HG03108 (cell line): Measurements from ENCODE around the gene SP3.
A peak's percentile ranks its signal among the peaks of the same experiment; 100 is the strongest.

Source experiments
- ATAC-seq: cut with Tn5 transposase; IDR thresholded peaks from one replicate; pipeline ENCODE4 v1.9.1; 2021; ENCODE audit warnings: moderate library complexity; ENCODE audit not compliant: unreplicated experiment

SP3 gene

DNA sequence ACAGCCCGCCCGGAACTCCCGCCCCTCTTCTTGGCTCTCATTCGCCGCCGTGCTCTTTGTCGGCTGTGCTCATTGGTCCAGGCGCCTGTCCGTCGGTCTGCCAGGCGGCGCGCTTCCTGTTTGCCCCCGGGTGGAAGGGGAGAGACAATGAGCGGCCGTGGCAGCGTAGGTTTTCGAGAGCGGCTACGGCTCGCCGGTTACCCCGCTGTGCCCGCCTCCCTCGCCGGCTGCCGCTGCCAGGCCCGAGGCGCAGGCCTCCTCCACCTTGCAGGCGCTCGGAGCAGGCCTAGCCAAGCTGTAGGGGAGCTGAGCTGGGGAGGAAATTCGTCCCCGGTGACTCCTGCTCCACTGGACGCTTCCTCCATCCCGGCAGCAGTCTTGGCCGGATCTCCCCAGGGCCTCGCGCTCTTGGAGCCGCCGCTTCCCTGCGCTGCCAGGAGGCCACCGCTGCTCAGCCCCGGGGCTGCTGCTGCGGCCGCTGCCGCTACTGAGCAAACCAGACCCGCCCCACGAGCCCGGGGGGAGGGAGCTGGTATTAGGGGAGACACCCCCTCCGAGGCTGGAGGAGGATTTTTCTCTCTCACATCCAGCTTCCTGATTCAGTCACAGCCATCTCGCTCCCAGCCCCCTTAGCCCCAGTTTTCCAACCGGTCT lies at the start of gene SP3:
Gene SP3, minus strand, starts transcription at position 2 of the 654 bp plus-strand sequence. CDS start 202 bp downstream, outside the sequence.
- ATAC-seq, result peak; percentile 78

DNA sequence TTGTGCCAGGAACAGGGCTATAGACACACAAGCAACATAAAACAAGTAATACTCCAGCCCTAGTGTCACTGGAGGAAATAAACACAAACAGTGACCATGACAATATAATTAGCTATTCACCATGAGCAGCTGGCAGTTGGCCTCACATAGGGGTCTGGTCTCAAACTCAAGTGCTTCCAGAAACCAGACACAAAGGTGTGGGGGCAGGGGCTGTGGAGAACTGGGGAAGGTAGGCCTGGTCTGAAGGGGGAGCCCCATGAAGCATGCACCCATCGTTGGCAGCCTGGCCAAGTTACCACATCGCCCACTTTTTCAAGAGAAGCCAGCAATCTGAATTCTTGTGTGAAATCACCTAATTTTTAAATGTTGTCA lies 49.5 kb upstream of the SP3 start:
- no peak for ATAC-seq

DNA sequence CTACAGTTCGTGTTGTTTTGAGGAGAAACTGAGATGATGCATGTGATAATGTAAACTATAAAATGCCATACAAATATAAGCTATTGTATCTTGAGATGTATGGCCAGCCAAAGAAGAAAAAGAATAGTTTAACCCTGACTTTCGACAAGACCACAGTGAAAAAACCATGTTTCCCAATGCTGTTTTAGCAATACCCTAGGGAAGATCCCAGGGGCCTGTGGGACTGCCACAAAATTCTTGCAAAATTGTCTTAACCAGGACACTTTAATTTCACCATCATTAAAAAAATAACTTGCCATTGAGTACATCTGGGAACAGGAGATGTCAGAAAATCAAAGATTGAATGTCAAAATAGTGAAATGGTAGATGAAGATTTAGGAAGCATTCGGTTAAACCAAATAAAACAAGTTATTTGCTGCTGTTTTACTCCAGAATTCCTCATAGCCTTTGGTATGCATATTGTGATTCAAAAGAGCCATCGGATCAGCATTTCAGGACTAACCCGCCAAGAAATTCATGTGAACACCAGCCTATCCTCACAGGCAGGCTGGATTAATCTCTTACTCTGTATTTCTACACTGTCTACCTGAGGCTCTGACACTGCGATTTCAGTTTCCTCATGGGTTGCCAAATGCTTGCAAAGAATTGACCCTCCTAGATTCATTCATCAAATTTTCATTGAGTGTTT lies 49.0 kb upstream of the SP3 start:
- no peak for ATAC-seq

GRCh38 chr2:174013315-174013751 lies 48.2 kb upstream of the SP3 start:
- no peak for ATAC-seq

DNA sequence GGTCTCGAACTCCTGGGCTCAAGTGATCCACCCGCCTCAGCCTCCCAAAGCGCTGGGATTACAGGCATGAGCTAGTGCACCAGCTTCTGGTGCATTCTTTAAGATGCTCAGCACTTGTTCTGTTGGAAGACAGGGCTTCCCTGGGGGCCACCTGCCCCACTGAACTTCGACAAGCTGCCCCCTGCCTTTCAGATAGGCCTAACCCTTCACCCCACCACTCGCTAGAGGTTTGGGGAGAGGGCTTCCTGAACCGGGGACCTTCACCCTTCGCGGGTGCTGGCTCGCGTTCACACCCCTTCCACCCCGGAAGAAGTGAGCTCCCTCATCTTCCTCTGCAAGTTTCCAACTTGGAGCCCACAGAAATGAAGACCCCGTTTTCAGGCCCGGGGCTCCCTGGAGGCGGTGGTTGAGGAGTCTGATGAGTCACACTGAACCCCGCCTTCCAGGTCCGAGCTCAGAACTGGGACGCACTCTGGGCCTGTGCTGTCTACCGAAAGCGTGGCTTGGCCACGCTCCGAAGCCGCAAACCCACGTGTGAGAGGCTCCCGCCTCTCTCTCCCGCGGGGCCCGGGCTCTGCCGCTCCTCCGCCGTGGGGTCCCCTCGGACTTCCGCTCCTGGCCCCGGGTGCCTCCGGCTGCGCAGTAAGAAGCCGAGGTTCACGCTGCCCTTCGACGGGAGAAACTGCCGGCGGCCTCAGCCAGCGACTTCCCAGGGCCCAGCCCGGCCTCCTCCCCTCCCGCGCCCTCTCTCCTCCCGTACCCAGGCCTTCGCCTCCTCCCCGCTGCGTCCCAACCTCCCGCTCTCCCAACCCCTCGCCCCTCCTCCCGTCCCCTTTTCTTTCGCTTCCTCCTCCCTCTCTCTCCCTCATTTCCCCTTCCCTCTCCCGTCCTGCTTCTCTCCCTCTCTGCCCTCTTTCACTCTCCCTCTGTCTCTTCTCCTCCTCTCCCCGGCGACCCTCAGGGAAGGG lies 47.5 kb upstream of the SP3 start:
- ATAC-seq, result no peak

DNA sequence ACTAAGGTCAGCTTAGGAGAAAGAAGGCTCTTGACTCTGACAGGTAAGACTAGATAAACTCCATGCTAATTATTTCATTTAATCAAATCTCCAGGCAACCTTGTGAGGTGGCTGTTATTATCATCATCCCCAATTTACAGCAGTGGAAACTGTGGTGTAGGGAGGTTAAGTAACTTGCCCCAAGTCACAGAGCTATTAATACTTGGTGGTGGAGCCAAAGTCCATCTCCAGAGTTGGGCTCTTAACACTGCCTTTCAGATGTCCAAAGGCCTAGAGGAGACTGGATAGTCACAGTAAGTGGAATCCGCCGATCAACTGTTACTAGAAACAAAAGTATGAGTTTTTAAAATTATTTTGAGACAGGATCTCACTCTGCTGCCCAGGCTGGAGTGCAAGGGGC lies 46.6 kb upstream of the SP3 start:
- ATAC-seq, result no peak

DNA sequence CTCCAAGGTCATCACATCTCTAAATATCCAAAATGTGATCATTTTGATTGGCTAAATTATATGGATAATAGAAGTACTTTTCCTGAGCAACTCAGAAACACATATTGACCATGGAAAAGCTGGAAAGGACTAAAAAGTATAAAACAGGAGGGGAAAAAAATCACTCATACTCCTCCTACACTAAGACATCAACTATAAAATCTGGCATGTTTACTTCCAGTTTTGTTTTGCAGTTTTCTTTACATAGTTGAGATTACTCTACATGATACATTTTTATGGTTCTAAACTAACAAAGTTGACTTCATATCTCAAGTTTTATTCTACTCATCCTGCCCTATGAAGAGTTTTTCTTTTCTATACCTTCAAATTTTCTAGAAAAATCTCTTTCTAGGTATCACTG lies 46.0 kb upstream of the SP3 start:
- ATAC-seq, result no peak

DNA sequence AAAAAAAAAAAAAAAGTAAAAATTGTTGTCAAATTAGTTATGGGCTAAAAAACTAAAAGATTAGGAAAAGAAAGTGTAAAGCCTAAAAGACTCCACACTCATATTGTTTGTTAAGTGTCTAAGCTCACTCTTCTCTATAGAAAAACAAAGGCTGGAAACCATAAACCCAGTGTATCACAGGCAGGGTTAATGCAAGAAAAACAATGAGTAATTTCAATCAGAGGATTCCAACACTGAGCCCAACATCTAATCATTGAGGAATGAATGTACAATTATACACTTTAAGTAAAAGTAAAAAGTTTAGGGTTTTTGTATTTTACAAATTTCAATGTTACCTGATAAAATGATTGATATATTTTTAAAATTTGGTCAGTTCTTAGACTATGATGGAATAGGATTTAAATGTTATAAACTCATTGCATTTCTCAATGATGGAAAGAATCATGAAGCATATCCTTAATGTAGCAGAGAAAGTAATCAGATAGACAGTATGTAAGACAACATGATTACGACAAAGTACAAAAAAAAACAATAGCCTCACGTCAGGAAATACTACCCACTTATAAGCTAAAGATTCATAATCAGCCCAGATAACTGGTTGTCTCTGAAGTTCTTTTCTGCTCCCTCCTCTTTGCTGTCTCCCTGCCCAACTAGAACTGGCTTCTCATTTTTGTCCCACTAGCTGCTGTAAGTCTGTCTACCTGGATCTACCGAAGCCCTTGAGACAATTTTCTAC lies 44.5 kb upstream of the SP3 start:
- ATAC-seq, result no peak

DNA sequence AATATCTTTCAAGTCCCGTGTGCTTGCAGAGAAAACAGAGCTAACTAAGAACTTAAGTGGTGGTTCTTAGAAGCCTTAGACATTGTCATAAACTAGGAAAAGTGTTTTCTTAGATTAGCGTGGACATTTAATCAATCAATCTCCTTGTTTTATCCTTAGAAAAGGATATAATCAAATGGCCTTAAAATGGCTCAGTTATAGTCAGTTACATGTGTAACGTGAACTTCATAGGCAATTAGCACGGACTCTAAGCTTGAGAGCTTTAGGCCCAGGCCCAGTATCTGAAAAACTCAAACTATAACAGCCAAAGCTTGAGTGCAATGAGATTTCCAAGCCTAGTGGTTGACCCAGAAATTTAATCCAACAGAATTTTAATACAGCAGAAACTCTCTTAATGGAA lies 43.5 kb upstream of the SP3 start:
- ATAC-seq, result no peak

DNA sequence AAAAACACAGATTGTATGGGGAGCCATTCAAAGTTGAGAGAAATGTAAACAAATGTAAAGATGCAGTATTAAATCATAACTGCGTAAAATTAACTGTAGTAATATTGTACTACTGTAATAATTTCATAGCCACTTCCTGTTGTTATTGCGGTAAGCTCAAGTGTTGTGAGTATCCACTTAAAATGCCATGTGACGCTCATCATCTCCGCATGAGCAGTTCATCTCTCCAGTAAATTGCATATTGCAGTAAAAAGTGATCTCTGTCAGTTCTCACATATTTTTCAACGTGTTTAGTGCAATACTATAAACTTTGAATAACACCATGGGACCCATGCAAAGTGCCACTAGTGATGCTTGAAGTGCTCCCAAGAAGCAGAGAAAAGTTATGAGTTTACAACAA lies 41.8 kb upstream of the SP3 start:
- ATAC-seq, result no peak

DNA sequence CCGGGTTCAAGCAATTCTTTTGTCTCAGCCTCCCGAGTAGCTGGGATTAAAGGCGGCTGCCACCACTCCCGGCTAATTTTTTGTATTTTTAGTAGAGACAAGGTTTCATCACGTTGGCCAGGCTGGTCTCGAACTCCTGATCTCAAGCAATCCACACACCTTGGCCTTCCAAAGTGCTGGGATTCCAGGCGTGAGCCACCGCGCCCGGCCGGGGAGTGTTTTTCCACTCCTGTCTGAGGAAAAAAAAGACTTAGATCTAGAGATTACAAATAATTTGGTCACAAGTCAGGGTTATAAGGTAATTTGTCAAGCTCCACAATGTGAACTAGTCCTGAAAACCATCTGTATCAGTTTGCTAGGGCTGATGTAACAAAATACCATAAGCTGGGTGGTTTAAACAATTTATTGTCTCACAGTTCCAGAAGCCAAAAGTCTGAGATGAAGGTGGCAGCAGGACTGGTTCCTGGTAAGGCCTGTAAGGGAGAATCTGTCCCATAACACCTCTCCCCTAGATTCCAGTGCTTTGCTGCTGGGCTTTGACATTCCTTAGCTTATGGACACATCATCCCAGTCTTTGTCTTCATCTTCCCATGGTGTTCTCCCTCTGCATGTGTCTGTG lies 40.7 kb upstream of the SP3 start:
- ATAC-seq, result no peak

- ATAC-seq, result peak; percentile 67
Observed at GRCh38 chr2:174004905-174005605, 39.9 kb upstream of the SP3 start.

DNA sequence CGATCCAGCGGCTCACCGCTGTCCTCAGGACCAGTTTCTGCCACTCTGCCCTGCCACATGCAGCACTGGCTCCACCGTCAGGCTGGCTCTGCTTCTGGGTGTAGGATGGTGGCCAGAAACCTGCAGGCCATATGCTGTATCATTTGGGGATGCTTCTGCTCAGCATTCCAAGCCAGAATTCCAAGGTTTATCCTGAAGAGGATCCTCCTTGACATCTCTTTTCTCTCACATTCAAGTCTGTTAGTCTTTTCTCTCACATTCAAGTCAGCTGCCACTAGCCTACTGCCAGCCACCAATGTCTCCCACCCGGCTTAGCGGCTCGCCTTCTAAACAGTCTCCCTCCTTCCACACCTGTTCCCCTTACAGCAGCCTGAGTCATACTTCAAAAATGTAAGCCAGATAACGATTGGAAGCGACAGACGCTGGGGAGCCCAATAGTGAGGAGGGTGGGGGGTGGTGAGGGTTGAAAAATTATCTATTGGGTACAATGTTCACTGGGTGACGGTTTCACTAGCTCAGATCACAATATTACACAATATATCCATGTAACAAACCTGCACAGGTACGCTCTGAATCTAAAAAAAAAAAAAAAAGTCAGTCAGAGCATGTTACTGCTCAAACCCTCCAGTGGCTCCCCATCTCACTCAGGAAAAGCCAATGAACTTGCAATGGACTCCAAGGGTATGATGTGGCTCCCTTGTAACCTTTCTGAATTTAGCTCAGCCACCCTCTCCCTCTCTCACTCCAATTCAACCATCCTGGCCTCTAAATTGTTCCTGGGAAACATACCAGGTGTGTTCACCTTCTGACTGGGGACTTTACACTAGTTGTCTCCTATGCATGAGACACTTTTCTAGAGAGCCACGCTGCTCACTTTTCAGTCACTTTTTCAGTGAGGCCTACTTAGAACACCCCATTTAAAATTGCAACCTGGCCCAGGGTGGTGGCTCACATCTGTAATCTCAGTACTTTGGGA lies 38.8 kb upstream of the SP3 start:
- ATAC-seq, result no peak

GRCh38 chr2:174002679-174003078 lies 37.5 kb upstream of the SP3 start:
- ATAC-seq, result no peak

DNA sequence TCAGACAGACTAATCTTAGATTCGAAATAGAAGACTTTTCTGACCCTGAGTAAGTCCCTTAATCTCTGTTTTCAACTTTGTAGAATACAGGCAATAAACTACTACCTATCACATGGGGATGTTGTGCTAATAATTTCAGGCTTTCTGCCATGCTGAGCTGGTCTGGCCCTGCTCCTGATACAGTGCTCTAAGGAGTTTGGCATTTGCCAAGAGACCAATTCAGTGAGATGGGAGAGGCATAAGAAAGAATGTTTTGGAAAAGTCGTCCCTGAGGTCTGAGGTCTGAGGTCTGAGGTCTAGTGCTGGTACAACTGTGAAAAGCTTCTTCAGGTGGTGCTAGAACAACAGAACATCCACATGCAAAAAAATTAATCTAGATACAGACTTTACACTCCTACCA lies 35.9 kb upstream of the SP3 start:
- no peak for ATAC-seq

GRCh38 chr2:173999724-174000123 lies 34.6 kb upstream of the SP3 start:
- no peak for ATAC-seq

DNA sequence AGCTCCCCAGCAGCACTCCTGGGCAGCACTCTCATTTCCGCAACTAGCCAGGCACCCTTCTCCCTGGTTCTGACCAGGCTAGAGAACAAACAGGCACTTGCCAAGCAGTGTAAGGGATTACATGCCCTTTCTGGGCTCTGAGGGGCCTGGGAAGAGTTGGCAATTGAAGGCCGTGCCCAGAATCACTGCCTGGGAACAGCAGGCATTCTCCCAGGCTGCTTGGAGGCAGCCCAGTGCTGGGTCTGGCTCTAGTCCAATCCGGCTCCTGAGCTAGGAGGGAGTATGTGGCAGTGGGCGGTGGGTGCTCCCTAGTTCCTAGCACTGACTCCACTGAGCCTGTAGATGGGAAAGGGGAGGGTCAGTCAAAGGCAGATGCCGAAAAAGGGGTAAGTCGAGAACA lies 34.1 kb upstream of the SP3 start:
- ATAC-seq, result no peak

GRCh38 chr2:173998386-173998785 lies 33.2 kb upstream of the SP3 start:
- no peak for ATAC-seq

DNA sequence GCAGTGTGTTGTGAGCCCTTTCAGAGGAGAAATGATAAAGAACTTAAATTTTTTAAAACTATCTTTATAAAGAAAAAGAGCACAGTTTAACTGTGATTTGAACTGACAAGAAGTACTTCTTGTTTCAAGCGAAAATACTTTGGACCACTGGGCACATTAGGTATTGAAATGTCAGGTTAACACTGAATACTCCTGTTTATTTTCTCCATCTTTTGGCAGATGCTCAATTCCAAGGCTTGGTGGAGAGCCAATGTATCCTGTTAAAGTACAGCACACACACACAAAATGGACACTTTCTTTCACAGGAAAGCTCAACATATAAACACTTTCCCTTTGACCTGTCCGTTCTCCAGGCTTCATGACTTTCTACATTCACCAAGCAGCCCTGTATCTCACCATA lies 32.6 kb upstream of the SP3 start:
- no peak for ATAC-seq
